Heart left ventricle (tissue), 13 donors: Measurements from ENCODE around the gene PAIP2B.

Experiments
- CTCF ChIP-seq, 12 donors: fragments of 200-600 bp; sonication (generic) in 4 of 12; IDR thresholded peaks; one replicate each; pipeline versions ENCODE4 v1.5.0 to v1.8.0; 2018 to 2022; ENCODE audit warnings: antibody characterized with exemption in 12 of 12, mild to moderate bottlenecking in 5 of 12
- POLR2A ChIP-seq, 2 donors: fragments of 450-650 bp; IDR thresholded peaks; one replicate each; pipeline ENCODE4 v1.6.1; 2017; ENCODE audit warnings: antibody characterized with exemption in 2 of 2, mild to moderate bottlenecking in 2 of 2, moderate library complexity in 2 of 2
- donor health status: ischemic (EF 13 %, LVEDD 7.1; RV severe dilation, severe dysfunction).
- donor health status: DM: no; HTN: yes; CAD: no.
- donor health status: DM: no; HTN: no; CAD: no.
- donor health status: ischemic (EF 25% LVEDD 6.9; RV normal size, moderate dysfunction).
- donor health status: ischemic (EF 25% LVEDD 5.7; RV mildly dilated, moderate dysfunction).
- donor health status: ischemic (EF 35%, LVEDD 5.7; RV mildly dilated, moderate dysfunction).
- donor health status: nonischemic (EF 11% LVEDD 7.7; RV severe dilation, severe dysfunction).
- donor health status: DM: yes; HTN: yes; CAD: no.
- donor health status: PGD.
- donor health status: ischemic (EF 29% LVEDD 5.4; RV normal size, mild dysfunction).
- donor health status: nonischemic (EF 23%, LVEDD 6.1; RV moderate dilation, normal function).

DNA sequence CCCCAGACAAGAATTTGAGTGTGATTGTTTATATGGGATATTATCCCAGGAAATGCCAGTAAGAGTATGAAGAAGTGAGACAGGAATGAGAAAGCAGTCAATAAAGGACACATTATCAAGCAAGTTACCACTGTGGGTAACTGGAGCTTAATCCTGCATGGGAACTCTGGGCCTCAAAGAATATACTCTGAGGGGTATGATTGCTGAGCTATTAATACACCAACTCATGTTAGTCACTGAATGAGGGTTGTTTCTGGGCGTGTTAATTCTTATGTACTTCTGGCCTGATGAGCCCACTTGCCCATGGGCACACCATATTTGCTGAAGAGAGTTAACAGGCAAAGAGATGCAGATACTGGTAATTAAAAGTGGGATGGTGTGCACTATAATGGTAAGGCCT, 26.6 kb upstream of the PAIP2B start:
- TF ChIP-seq CTCF (IDR thresholded peaks at IDR 0.05) (no peak), POLR2A (IDR thresholded peaks at IDR 0.05) (no peak)
